Measurements from ENCODE around the gene GNPAT.

GNPAT gene

DNA sequence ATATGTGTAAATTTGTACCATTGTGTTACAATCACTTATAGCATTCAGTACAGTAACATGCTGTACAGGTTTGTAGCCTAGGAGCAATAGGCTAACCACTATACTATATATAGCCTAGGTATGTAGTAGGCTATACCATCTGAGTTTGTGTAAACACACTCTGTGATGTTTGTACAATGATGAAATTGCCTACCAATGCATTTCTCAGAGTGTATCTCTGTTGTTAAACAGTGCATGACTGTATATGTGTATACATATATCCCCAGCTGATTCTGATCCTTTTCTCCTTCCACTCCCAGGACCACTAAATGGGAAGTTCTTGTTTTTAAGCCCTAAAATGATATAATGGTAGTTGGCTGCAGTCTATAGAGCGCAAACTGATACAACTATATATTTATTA is 7.8 kb downstream of the GNPAT start:
- DNase-seq: no peak

DNA sequence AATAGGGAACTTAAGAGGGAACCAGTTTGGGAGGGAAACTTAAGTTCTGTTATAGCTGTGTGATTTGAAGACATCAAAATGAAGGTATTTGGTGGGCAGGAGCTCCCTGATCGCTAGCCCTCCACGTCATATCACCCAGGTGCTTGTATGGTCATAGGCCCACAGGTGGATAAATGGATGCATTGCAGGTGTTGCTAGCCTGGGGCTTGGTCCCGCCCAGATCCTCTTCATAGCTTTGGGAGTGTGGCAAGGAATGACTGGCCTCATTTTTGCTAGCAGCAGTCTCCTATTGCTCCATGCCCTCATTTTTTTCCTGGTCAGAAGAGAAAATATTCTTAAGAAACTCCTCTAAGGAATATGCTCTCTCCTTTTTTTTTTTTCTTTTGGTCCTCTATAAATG is 11.3 kb downstream of the GNPAT start:
- DNase-seq: no peak

DNA sequence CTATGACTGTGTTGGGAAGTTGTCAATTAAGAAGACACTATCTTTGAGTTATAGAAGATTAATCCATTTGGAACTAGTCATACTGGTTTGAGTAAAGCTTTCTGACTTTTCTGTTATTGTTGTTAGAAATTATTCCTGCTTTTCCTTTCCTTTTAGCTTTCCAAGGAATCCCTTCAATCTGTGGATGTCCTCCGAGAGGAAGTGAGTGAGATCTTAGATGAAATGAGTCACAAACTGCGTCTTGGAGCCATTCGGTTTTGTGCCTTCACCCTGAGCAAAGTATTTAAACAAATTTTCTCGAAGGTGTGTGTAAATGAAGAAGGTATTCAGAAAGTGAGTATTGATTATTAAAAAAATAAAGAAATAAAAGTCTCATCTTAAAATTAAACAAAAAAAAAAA is 19.3 kb downstream of the GNPAT start:
- DNase-seq: no peak

DNA sequence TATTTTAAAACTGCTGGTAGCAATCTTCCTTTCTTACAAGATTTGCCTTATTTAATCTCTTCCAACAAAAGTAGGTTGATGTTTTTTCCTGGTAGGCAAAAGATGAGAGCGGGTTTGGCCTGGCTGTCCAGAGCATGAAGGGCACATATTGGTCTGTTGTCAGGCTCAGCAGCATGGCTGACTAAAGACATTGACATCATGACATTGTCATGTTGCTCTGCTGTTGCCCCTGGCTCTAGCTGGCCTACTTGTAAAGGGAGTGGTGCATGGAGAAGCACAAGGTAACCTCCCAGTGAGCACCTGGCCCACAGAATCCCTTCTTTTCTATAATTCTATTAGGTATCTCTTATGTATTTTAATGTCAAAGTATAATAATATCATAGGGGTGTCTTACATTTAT is 23.6 kb downstream of the GNPAT start:
- no peak for DNase-seq

DNA sequence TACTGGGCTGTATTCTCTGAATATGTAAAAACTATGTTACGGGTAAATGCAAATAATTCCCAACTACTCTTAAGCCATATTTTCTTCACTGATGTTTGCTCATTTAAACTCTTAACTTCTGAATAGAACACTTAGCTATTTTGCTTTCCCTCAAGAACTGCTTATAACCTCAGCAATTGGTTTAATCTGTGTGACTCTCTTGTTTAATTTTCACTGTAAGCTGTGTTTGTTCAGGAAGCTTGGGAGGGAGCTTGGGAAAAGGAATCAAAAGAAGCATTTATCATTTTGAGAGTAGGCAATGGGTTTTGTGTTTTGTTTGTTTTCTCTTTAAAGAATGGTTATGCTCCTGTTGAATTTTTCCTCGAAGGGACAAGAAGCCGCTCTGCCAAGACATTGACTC is 24.4 kb downstream of the GNPAT start:
- no peak for DNase-seq

DNA sequence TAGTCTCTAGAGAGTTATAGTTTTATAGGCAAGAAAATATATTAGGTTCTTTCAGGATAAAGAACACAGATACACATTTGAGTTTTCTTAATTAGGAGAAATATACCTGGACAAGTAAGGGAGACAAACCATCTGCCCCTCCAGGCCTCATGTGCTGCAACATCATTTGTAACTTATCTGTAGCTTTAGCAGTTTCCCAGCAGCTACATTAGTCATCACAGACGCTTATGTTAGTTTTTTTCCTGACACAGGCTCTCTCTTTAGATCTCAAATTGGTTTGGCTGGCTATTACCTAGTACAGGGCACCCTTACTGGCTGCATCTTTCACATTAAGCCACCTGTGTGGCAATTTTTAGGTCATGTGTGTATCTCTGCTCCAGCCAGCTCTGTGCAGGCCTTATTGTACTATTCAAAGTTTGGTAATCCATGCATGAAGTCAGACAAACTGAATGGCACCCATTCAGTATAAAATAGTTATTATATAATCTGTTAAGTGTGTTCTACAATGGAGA is 25.9 kb downstream of the GNPAT start:
- no peak for DNase-seq

DNA sequence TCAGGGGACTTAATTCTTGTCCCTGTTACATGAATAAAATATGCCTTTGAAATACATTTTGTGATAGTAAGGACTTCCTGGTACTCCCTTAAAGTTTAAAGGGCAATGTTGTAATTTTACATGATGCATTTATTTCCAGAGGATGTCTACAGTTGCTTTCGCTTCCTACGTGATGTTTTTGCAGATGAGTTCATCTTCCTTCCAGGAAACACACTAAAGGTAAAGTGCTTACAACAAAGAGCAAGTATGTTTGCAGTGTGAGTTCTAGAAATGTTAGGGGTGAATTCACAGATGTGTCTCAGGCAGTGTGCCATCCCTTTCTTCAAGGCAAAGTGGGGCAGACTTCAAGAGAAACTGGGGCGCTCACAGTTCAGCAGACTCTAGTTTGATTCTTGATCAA is 31.2 kb downstream of the GNPAT start:
- DNase-seq: no peak

DNA sequence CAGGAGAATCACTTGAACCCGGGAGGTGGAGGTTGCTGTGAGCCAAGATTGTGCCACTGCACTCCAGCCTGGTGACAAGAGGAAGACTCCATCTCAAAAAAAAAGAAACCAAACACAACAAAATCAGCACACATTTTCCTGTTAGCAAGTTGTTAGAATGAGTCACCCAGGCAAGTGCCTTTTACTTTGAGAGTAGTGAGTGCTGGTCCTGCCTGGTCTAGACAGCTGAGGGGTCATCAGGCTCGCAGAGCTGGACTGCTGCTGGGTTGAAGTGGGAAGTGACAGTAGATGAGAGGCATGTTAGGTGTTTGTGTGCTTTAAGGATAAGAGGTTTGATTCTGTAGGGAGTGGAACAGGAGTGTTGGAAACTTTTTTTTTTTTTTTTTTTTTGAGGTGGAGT is 31.9 kb downstream of the GNPAT start:
- no peak for DNase-seq

DNA sequence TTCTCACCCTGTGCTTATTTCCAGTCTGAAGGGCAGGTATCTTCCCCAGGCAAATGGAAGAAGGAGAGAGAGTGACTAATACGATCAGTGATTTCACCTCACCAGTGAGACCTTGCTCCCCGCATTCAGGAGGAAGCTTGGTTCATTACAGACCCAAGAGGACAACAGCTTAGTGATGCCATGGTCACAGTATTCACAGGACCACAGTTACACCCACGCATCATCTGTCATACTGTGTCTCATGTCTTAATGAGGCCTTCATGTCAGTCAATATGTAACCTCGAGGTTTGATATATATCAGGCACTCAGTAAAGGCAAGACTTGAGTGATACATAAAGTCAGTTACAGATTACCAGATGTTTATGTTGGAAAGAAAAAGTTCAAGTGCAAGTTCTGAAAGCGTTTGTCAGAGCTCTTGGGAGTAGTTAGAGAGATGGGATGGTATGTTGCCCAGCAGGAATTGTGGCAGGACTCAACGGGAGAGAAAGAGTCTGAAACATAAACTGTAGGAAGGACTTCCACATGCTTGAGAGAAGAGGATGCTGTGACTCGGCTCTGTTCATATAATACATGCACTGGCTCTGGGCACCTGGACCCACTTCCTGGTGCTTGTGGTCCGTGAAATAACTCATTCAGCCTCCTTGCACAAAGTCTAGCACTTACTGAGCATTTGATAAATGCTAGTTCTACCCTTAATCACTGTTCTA is 33.3 kb downstream of the GNPAT start:
- no peak for DNase-seq

DNA sequence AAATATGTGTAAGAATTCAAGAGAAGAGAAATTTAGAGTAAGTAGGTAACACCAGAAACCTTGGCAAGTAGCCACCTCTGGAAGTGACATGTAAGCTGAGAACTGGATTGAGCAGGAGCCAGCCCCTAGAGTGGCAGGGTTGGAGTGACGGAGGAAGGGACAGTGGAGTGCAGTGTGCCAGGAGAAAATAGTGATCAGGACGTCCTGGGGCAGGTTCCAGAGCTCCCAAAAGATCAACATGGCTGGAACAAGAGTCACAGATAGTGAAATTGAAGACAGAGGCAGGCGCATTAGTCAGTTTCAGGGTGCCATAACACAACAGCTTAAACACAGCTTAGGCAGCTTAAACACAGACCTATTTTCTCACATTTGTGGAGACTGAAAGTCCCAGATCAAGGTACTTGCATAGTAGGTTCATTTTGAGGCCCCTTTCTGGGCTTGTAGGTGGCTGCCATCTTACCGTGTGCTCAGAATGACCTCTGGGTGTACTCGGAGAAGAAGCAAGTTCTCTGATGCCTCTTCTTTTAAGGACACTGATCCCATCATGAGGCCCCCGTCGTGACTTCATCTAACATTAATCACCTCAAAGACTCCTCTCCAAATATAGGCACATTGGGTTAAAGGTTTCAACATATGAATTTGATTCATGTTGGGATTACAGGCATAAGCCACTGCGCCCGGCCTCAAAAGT is 37.2 kb downstream of the GNPAT start:
- no peak for DNase-seq

DNA sequence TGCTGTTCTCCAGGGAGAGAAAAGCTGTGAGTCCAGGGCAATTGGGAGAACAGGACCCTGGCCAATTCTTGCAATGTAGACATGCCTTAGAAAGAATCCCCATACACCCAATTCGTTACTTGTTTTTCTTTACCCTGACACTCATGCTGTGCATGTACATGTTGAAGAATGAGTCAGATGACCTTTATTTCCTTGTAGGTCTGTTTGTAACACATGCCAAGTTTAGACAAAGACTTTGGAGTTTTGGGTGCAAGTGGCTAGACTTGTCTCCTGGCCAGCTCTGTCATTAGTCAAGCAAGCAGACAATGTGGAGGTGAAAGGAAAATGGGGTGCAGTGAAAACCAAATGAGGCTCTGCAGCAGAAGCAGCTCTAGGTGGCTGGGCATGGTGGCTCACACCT is 38.1 kb downstream of the GNPAT start:
- no peak for DNase-seq

DNA sequence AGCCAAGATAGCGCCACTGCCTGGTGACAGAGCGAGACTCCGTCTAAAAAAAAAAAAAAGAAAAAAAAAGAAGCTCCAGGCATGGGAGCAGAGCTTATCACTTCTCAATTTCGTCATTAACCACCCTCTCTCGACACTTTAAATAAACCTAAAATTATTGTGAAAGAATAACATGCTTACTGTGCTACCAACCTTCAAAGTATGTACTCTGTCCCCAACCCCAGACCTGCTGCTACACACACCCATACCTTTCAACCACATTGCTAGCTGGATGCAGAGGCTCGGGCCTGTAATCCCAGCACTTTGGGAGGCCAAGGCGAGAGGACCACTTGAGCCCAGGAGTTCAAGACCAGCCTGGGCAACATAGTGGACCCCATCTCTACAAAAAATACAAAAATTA is 38.7 kb downstream of the GNPAT start:
- no peak for DNase-seq

DNA sequence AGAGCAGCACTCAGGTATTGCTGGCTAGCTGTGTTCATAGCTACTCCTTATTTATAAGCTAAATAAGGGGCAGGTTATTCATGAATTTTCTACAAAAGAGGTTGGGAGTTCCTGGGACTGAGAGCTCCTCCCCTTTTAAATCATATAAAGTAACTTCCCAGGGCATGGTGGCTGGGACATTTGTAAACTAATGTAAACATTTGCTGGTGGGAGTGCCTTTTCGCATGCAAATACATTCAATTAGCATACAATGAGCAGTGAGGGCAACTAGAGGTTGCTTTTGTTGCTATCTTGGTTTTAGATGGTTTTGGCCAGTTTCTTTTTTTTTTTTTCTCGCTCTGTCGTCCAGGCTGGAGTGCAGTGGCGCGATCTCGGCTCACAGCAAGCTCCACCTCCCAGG is 43.4 kb downstream of the GNPAT start:
- DNase-seq: no peak

DNA sequence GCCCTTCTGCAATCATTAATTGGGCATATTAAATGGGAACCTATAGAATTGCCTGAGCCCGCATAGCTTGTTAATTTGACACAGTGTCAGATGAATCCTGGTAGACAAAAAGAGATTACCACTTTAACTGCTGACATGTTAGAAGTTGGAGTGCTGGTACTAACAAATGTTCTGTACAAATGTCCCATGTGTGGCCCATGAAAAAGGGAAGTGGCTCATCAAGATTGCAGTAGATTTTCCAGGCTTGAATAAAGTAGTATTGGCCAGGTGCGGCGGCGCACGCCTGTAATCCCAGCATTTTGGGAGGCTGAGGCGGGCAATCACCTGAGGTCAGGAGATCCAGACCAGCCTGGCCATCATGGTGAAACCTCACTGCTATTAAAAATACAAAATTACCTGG is 45.6 kb downstream of the GNPAT start:
- no peak for DNase-seq

DNA sequence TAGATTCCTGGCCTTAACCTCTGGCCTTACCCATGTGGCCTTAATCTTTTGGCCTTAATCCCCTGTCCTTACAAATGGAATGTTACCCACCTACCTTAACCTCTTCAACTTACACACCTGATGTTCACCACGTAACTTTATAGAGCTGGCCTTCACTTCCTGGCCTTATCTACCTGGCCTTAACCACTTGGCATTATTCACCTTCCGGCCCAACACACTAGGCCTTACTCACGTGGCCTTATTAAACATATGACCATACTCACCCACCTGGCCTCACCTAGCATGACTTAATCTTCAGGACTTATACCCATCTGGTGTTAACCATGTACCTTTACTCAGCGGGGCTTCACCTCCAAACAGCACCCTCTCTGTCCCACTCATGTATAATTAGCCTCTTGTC is 54.9 kb downstream of the GNPAT start:
- DNase-seq: no peak

DNA sequence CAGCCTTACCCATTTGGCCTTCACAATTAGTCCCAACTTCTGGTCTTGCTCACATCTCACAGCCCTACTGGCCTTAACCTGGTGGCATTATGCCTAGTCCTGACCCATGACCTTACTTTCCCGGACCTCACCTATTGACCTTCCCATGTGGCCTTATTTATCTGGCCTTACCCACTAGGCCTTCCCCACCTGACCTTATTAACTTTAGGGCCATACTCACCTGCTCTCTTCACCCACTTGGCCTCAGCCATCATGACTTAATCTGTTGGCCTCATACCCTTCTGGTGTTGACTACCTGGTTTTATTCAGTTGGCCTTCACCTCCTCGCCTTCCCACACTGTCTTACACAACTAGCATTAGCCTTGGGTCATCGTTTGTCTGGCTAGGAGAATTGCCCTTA is 61.0 kb downstream of the GNPAT start:
- no peak for DNase-seq

DNA sequence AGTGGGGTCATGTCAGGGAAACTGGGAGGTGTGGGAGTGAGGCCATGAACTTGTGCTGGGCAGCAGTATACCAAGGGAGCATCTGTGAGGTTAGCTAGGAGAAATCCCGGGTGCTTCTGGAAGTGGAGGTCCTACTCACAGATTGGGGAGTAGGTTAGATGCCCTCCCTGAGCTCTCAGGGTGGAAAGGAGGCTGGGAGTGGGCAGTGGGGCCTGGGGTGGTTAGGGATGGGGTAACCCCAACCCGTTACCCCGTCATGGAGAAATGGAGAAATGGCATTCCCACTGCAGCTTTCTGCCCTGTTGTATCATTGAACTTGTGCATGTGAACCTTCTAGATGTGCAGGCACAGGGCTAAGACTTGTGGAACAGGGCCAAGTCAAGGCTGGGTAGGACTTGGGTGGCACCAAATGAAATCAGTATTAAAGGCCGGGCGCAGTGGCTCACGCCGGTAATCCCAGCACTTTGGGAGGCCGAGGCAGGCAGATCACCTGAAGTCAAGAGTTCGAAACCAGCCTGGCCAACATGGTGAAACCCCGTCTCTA is 69.5 kb downstream of the GNPAT start:
- no peak for DNase-seq

DNA sequence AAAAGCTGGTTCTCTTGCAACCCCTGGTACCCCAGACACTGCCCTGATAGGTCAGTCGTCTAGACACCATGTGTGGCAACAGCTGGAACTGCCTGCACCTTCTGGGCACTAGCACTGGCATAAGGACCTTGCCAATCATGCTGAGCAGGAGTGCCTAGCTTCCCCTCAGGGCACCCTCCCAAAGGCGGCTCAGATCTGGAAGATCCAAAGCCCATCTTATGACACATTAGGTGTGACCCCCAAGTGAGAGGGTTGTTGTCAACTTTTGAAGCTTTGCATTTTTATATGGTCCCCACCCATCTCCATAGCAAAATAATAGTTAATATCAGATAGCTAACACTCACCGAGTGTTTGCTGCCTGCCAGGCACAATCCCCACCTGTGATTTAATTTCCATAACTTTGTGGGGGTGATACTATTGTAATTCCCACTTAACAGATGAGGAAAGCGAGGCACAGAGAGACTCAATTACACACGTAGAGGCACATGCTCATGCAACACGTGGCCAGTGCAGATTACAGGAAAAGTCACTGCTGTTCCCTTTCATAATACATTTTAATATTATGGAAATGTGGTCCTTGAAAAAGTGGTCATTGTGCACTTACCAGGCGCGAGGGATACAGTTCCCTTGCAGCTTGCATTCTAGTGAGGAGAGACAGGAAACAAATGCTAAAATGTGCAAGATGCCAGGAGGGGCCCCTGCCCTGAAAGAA is 70.9 kb downstream of the GNPAT start:
- no peak for DNase-seq

DNA sequence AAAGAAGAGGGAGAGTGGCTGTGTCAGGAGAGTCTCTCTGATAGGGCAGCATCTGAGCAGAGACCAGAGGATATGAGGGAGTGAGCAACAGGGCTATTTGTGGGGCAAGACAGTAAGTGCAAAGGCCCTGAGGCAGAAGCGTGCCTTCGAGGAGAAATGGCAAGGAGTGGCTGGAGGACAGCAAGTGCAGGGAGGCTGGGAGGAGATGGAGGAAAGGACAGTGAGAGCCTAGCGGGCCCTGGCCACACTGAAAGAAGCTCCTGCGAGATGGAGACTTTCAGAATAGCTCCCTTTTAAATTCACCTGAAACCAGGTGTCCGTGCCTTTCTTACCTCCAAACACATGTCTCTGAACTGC is 71.4 kb downstream of the GNPAT start:
- no peak for DNase-seq

DNA sequence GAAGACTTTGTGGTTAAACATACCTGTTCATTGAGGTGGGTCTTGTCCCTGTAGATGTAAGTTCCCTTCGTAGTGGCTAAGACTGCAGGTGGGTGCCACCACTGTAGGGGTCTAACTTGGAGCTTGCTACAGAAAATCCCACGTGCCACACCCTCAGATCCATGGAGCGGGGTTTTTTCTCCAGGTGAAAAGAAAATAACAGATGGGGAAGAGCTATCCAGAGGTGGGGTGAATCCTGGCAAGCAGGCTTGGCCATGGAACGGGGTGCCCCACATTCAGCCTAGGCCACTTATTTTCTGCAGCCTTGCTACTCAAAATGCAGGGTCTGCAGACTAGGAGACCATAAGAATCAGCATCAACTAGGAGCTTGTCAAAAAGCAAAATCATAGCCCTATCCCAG is 72.6 kb downstream of the GNPAT start:
- no peak for DNase-seq

DNA sequence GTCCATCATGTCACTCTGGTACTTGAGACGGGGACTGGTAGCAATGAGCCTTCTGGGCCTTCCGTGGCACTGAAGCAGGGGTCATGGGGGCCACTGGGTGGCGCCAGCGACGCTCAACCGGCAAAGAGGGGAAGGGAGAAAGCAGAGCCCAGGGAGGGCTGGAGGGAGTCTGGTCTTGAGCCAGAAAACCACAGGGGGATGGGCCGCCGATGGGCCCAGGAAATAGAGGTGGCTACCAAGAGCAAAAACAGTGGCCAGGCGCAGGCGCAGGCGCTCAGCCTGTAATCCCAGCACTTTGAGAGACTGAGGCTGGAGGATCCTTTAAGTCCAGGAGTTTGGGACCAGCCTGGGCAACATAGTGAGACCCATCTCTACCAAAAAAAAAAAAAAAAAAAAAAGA is 74.9 kb downstream of the GNPAT start:
- DNase-seq: peak; percentile 38

DNA sequence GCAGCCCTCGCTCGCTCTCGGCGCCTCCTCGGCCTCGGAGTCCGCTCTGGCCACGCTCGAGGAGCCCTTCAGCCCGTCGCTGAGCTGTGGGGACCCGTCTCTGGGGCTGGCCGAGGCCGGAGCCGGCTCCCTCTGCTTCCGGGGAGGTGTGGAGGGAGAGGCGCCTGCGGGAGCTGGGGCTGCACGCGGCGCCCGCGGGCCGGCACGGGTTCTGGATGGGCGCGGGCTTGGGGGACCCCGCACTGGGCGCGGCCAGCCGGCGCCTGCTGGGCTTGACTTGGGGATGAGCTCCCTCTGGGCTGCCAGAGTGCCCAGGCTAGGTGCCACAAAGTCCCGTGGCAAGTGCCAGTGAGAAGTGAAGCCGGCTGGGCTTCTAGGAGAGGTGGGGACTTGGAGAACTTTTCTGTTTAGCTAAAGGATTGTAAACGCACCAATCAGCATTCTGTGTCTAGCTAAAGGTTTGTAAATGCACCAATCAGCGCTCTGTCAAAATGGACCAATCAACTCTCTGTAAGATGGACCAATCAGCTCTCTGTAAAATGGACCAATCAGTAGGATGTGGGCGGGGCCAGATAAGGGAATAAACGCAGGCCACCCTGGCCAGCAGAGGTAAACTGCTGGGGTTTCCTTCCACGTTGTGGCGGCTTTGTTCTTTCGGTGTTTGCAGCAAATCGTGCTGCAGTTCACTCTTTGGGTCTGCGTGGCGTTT is 76.4 kb downstream of the GNPAT start:
- no peak for DNase-seq

DNA sequence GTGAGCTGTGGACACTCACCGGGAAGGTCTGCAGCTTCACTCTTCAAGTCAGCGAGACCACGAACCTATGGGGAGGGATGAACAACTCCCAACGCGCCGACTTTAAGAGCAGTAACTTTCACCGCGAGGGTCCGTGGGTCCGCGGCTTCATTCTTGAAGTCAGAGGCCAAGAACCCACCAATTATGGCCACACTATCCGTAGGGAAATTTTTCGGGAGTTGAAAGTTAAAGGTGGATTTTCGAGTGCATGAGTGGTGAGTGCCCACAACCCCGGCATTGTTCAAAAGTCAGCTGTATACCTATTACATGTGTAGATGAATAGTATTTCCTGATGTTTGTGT is 77.0 kb downstream of the GNPAT start:
- DNase-seq: no peak
